COR-L47 (cell line): ENCODE results near the gene ZNF341.
"Not testable (repeated sequence)": the region's sequence is repeated elsewhere in the genome, so short reads cannot be mapped to it uniquely, and the experiment has no call there.

Experiments
- DNase-seq: peaks from one replicate; lab custom pipeline; 2025; lab: John Stamatoyannopoulos, UW

ZNF341 gene

GRCh38 chr20:33730946-33731692, 677 bp upstream of the ZNF341 start:
- DNase-seq = no peak

- DNase-seq = peak; percentile 97
Observed at GRCh38 chr20:33732166-33732970, 572 bp downstream of the ZNF341 start.

GRCh38 chr20:33733654-33734576, 2.1 kb downstream of the ZNF341 start:
- no peak for DNase-seq

- DNase-seq = no peak
Observed at GRCh38 chr20:33736962-33737361, 5.2 kb downstream of the ZNF341 start.

- DNase-seq = no peak
Observed at GRCh38 chr20:33739493-33739892, 7.7 kb downstream of the ZNF341 start.

- DNase-seq = no peak
Observed at GRCh38 chr20:33740189-33740588, 8.4 kb downstream of the ZNF341 start.

GRCh38 chr20:33744181-33744580, 12.4 kb downstream of the ZNF341 start:
- no peak for DNase-seq

GRCh38 chr20:33744773-33745385, 13.1 kb downstream of the ZNF341 start:
- DNase-seq = no peak

GRCh38 chr20:33746325-33746998, 14.7 kb downstream of the ZNF341 start:
- no peak for DNase-seq

GRCh38 chr20:33751775-33752174, 20.0 kb downstream of the ZNF341 start:
- DNase-seq = no peak

GRCh38 chr20:33753143-33753542, 21.3 kb downstream of the ZNF341 start:
- no peak for DNase-seq

GRCh38 chr20:33753763-33754162, 22.0 kb downstream of the ZNF341 start:
- no peak for DNase-seq

GRCh38 chr20:33755936-33756490, 24.2 kb downstream of the ZNF341 start:
- not testable (repeated sequence) for DNase-seq

- no peak for DNase-seq
Observed at GRCh38 chr20:33757046-33757445, 25.2 kb downstream of the ZNF341 start.

- DNase-seq = no peak
Observed at GRCh38 chr20:33757458-33757857, 25.7 kb downstream of the ZNF341 start.

- DNase-seq = no peak
Observed at GRCh38 chr20:33761698-33762250, 30.0 kb downstream of the ZNF341 start.

- no peak for DNase-seq
Observed at GRCh38 chr20:33765099-33765498, 33.3 kb downstream of the ZNF341 start.

- no peak for DNase-seq
Observed at GRCh38 chr20:33765592-33765991, 33.8 kb downstream of the ZNF341 start.

- DNase-seq = no peak
Observed at GRCh38 chr20:33766686-33767085, 34.9 kb downstream of the ZNF341 start.

- DNase-seq = no peak
Observed at GRCh38 chr20:33767777-33768138, 36.0 kb downstream of the ZNF341 start.

- no peak for DNase-seq
Observed at GRCh38 chr20:33769043-33769442, 37.2 kb downstream of the ZNF341 start.
